SH-SY5Y (cell line): ENCODE data around the gene SAFB.

Experiments
- GATA2 ChIP-seq: IDR thresholded peaks from 2 replicates; pipeline ENCODE4 v1.6.1; 2011; ENCODE audit warnings: mild to moderate bottlenecking, low read depth, low read length
- GATA3 ChIP-seq: IDR thresholded peaks from 2 replicates; pipeline ENCODE4 v1.6.1; 2011; ENCODE audit warnings: low read depth, mild to moderate bottlenecking, low read length, moderate library complexity

GRCh38 chr19:5585461-5586299 is 37.2 kb upstream of the SAFB start:
- TF ChIP-seq GATA2 = no peak
- no peak for TF ChIP-seq GATA3
